Measurements from ENCODE around the gene CNOT8. TPM values are rescaled to one million over a fixed set of nuclear protein-coding genes. Genes with fewer than 3 reads are reported as not detected.

The CNOT8 gene
- total and polyA plus RNA-seq, 7 experiments from 2014 or later, result 79.8 to 198 (median 104) TPM

DNA sequence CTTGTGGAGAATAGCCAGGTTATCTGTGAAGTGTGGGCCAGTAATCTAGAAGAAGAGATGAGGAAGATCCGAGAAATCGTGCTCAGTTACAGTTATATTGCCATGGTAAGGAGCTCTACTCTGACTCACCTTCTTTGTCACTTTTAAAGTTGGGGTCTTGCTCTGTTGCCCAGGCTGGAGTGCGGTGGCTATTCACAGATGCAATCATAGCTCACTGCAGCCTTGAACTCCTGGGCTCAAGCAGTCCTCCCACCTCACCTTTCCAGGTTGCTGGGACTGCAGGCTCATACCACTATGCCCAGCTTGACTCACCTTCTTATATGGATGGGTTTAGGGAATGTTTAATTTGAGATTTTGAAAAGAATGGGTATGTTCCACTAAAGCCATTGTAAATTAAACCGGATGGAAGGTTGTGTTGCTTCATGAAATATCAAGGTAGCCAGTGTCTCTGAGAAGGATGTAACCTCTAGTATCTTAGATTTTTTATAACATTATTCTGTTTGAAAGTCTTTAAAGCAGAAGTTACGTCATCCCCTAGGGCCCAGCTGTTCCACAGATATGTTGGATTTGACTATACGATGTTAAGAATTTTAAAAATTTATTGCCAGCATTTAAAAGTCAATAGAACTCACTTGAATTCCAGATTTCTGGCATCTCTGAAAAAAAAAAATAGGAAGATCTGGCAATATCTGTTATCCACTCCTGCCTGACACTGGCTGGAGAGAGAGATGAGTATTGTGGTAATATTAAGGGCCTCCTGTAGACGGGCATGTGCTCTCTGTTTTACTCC lies 5.1 kb downstream of the CNOT8 start:
- no peaks in the 10 kb centered on the region for H3K9me3 ChIP-seq (ENCODE audit: control insufficient read depth in 2 of 3, low read length in 3 of 3)
- intact Hi-C loops (cut with micrococcal nuclease), result no loop called here
- Mint-ChIP-seq H3K27me3 (no peaks in the 10 kb centered on the region), H3K27ac (peak overlapping the region in 5 of 9 donors; percentile 36 to 99 (median 62)), H3K9me3 (peaks cover 0 to 2% (median 0%) of the 10 kb centered on the region in 11 donors), H3K4me3 (peak overlapping the region in 4 of 10 donors; percentile 13 to 92 (median 54)), H3K36me3 (peaks cover 3 to 42% (median 21%) of the 10 kb centered on the region in 5 donors), H3K4me1 (peaks cover 40 to 67% (median 61%) of the 10 kb centered on the region in 7 donors)
- no peaks in the 10 kb centered on the region for H3K27me3 ChIP-seq (ENCODE audit: control insufficient read depth in 2 of 2, insufficient read depth in 2 of 2, low read length in 2 of 2)
- H3K4me1 ChIP-seq (ENCODE audit: control insufficient read depth in 2 of 2, insufficient read depth in 2 of 2, low read length in 2 of 2), result peaks cover 20 to 33% of the 10 kb centered on the region in 2 donors
- H3K4me3 ChIP-seq (ENCODE audit: low read length), result no peak overlapping the region
- peak overlapping the region; percentile 3 for H3K27ac ChIP-seq (ENCODE audit: low read depth, low read length)
- DNase-seq (no peak), ATAC-seq (no peak)
- POLR2A ChIA-PET, result interaction anchor here (0.7 kb wide), 3 partner anchors 11 to 77 kb away, joined by 3 to 7 read pairs (median 5); partner anchors contain the start of gene MRPL22
- CTCF ChIA-PET, result no interaction called here
- peaks cover 0 to 39% (median 6%) of the 10 kb centered on the region in 3 experiments for H3K36me3 ChIP-seq (ENCODE audit: control insufficient read depth in 2 of 3, insufficient read depth in 3 of 3, low read length in 3 of 3)

DNA sequence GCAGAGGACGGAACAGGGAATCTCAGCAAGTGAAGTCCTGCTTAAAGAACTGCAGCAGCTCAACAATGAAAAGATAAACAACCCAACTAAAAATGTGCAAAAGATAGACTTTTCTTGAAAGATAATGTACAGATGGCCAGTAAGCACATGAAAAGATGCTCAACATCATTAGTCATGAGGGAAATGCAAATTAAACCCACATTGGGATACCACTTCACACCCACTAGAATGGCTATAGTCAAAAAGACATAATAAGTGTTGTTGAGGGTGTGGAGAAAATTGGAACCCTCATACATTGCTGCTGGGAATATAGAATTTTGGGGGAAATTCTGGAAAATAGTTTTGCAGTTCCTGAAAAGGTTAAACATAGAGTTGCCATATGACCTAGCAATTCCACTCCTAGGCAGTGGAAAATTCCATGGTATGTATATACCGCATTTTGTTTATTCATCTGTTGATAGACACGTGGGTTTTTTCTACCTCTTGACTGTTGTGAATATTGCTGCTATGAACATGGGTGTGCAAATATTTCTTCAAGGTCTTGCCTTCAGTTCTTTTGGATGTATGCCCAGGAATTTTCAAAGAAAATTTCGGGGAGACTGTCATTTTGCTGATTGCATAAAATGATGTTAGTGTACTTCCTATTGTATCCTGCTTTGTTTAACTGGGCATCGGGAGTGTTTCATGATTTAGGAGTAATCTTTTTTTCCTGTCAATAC lies 7.2 kb downstream of the CNOT8 start:
- ChIA-PET POLR2A (no interaction called here), CTCF (no interaction called here)
- intact Hi-C loops (cut with micrococcal nuclease), result no loop called here
- Mint-ChIP-seq H3K4me3 (no peak overlapping the region), H3K4me1 (peaks cover 35 to 59% (median 51%) of the 10 kb centered on the region in 7 donors), H3K9me3 (peaks cover 0 to 2% (median 0%) of the 10 kb centered on the region in 11 donors), H3K27ac (peak overlapping the region in 3 of 9 donors; percentile 50 to 72 (median 60)), H3K36me3 (peaks cover 3 to 50% (median 21%) of the 10 kb centered on the region in 5 donors), H3K27me3 (no peaks in the 10 kb centered on the region)
- Histone ChIP-seq H3K9me3 (ENCODE audit: control insufficient read depth in 2 of 3, low read length in 3 of 3) (no peaks in the 10 kb centered on the region), H3K36me3 (ENCODE audit: control insufficient read depth in 2 of 3, insufficient read depth in 3 of 3, low read length in 3 of 3) (peaks cover 2 to 44% (median 6%) of the 10 kb centered on the region in 3 experiments), H3K27ac (ENCODE audit: low read depth, low read length) (no peak overlapping the region), H3K27me3 (ENCODE audit: control insufficient read depth in 2 of 2, insufficient read depth in 2 of 2, low read length in 2 of 2) (no peaks in the 10 kb centered on the region), H3K4me1 (ENCODE audit: control insufficient read depth in 2 of 2, insufficient read depth in 2 of 2, low read length in 2 of 2) (peaks cover 9 to 28% of the 10 kb centered on the region in 2 donors), H3K4me3 (ENCODE audit: low read length) (no peak overlapping the region)
- ATAC-seq, result no peak
- DNase-seq, result no peak

DNA sequence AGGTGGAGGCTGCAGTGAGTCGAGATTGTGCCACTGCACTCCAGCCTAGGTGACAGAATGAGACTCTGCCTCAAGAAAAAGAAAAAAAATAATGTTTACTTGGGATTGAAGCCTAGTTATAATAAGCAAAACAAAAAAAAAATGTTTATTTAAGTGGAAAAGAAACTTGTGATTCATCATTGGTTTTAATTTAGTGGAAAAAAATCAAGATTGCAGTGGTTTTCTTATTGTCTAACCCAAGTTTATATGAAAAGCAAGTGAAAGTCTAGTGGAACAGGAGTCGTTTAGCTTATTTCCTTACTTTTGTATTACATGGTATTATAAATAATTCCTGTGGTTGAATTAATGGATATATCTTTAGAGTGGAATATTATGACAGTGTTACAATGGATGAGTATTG lies 8.4 kb downstream of the CNOT8 start:
- Histone ChIP-seq H3K4me1 (ENCODE audit: control insufficient read depth in 2 of 2, insufficient read depth in 2 of 2, low read length in 2 of 2) (peaks cover 0 to 17% of the 10 kb centered on the region in 2 donors), H3K9me3 (ENCODE audit: control insufficient read depth in 2 of 3, low read length in 3 of 3) (no peaks in the 10 kb centered on the region), H3K4me3 (ENCODE audit: low read length) (no peak overlapping the region), H3K36me3 (ENCODE audit: control insufficient read depth in 2 of 3, insufficient read depth in 3 of 3, low read length in 3 of 3) (peaks cover 9 to 56% (median 15%) of the 10 kb centered on the region in 3 experiments), H3K27me3 (ENCODE audit: control insufficient read depth in 2 of 2, insufficient read depth in 2 of 2, low read length in 2 of 2) (no peaks in the 10 kb centered on the region), H3K27ac (ENCODE audit: low read depth, low read length) (no peak overlapping the region)
- CTCF ChIA-PET, result no interaction called here
- Mint-ChIP-seq H3K4me1 (peaks cover 25 to 47% (median 42%) of the 10 kb centered on the region in 7 donors), H3K9me3 (no peaks in the 10 kb centered on the region), H3K36me3 (peaks cover 3 to 53% (median 20%) of the 10 kb centered on the region in 5 donors), H3K27me3 (no peaks in the 10 kb centered on the region), H3K4me3 (no peak overlapping the region), H3K27ac (peak overlapping the region in 4 of 9 donors; percentile 1 to 57 (median 28))
- ATAC-seq, result no peak
- POLR2A ChIA-PET, result interaction anchor here (0.7 to 1.7 kb wide), 2 partner anchors 10 to 14 kb away, joined by 3 to 6 read pairs; no protein-coding TSS in a partner anchor
- intact Hi-C loops (cut with micrococcal nuclease), result loop anchor here in 1 of 2 donors (1.0 kb wide), 1 partner anchor 8 kb away; no protein-coding TSS in a partner anchor
- DNase-seq, result no peak

DNA sequence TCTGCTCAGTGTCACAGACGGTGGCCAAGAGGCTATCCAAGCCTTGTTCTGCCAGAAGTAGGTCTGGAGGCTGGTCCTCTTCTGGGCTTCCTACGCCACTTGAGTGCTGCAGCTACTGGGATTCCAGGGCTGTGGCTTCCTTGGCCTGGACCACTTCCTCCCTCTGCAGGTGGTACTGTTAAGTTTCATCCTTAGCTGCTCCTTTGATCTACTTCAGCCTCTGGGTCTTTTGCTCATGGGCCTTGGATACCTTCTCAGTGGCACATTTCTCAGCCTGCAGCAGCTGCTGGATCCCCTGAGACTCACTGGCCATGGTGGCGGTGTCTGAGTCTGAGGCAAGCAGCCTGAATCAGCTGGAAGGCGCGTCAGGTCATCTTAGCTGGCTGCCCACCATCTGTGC lies 10.3 kb downstream of the CNOT8 start:
- Mint-ChIP-seq H3K36me3 (peaks cover 9 to 56% (median 28%) of the 10 kb centered on the region in 5 donors), H3K4me3 (no peak overlapping the region), H3K9me3 (no peaks in the 10 kb centered on the region), H3K4me1 (peaks cover 10 to 29% (median 23%) of the 10 kb centered on the region in 7 donors), H3K27ac (peak overlapping the region in 7 of 9 donors; percentile 13 to 65 (median 59)), H3K27me3 (no peaks in the 10 kb centered on the region)
- Histone ChIP-seq H3K9me3 (ENCODE audit: control insufficient read depth in 2 of 3, low read length in 3 of 3) (no peaks in the 10 kb centered on the region), H3K36me3 (ENCODE audit: control insufficient read depth in 2 of 3, insufficient read depth in 3 of 3, low read length in 3 of 3) (peaks cover 18 to 64% (median 21%) of the 10 kb centered on the region in 3 experiments), H3K27ac (ENCODE audit: low read depth, low read length) (peak overlapping the region; percentile 35), H3K4me3 (ENCODE audit: low read length) (no peak overlapping the region), H3K27me3 (ENCODE audit: control insufficient read depth in 2 of 2, insufficient read depth in 2 of 2, low read length in 2 of 2) (no peaks in the 10 kb centered on the region), H3K4me1 (ENCODE audit: control insufficient read depth in 2 of 2, insufficient read depth in 2 of 2, low read length in 2 of 2) (no peaks in the 10 kb centered on the region)
- DNase-seq (peak in 1 of 9 donors; percentile 32), ATAC-seq (peak; percentile 50)
- CTCF ChIA-PET, result interaction anchor here (1.2 kb wide), 1 partner anchor 218 kb away, joined by 4 read pairs; no protein-coding TSS in a partner anchor
- POLR2A ChIA-PET, result interaction anchor here (1.0 to 1.6 kb wide), 2 partner anchors 8 to 12 kb away, joined by 3 read pairs; no protein-coding TSS in a partner anchor
- intact Hi-C loops (cut with micrococcal nuclease), result loop anchor here (1.0 kb wide), 1 partner anchor 218 kb away; no protein-coding TSS in a partner anchor

DNA sequence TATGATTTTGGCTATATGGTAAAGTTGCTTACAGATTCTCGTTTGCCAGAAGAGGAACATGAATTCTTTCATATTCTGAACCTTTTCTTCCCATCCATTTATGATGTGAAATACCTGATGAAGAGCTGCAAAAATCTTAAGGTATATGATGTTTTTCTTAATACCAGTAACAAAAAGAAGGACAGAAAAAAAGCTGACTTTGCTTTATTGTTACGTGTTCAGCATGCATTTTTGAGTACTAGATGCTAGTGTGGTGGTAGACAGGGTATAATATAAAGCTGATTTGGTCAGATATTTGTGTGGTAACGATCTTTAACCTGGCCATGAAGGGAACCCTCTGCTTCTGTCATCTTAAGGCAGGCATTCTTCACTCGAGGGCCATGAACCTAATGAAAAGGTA lies 13.3 kb downstream of the CNOT8 start:
- no peak overlapping the region for H3K4me3 ChIP-seq (ENCODE audit: low read length)
- H3K9me3 Mint-ChIP-seq, result peaks cover 0 to 9% (median 0%) of the 10 kb centered on the region in 11 donors
- no peak overlapping the region for H3K4me3 Mint-ChIP-seq
- ChIA-PET POLR2A (no interaction called here), CTCF (interaction anchor here (0.8 kb wide), 1 partner anchor 189 kb away, joined by 3 read pairs; no protein-coding TSS in a partner anchor)
- H3K9me3 ChIP-seq (ENCODE audit: control insufficient read depth in 2 of 3, low read length in 3 of 3), result no peaks in the 10 kb centered on the region
- H3K36me3 ChIP-seq (ENCODE audit: control insufficient read depth in 2 of 3, insufficient read depth in 3 of 3, low read length in 3 of 3), result peaks cover 23 to 67% (median 30%) of the 10 kb centered on the region in 3 experiments
- intact Hi-C loops (cut with micrococcal nuclease), result no loop called here
- H3K27ac Mint-ChIP-seq, result peak overlapping the region in 1 of 9 donors; percentile 64
- no peak overlapping the region for H3K27ac ChIP-seq (ENCODE audit: low read depth, low read length)
- no peaks in the 10 kb centered on the region for H3K27me3 ChIP-seq (ENCODE audit: control insufficient read depth in 2 of 2, insufficient read depth in 2 of 2, low read length in 2 of 2)
- H3K4me1 Mint-ChIP-seq, result peaks cover 3 to 19% (median 11%) of the 10 kb centered on the region in 7 donors
- DNase-seq, result no peak
- H3K4me1 ChIP-seq (ENCODE audit: control insufficient read depth in 2 of 2, insufficient read depth in 2 of 2, low read length in 2 of 2), result no peaks in the 10 kb centered on the region
- no peak for ATAC-seq
- peaks cover 28 to 63% (median 44%) of the 10 kb centered on the region in 5 donors for H3K36me3 Mint-ChIP-seq
- no peaks in the 10 kb centered on the region for H3K27me3 Mint-ChIP-seq

DNA sequence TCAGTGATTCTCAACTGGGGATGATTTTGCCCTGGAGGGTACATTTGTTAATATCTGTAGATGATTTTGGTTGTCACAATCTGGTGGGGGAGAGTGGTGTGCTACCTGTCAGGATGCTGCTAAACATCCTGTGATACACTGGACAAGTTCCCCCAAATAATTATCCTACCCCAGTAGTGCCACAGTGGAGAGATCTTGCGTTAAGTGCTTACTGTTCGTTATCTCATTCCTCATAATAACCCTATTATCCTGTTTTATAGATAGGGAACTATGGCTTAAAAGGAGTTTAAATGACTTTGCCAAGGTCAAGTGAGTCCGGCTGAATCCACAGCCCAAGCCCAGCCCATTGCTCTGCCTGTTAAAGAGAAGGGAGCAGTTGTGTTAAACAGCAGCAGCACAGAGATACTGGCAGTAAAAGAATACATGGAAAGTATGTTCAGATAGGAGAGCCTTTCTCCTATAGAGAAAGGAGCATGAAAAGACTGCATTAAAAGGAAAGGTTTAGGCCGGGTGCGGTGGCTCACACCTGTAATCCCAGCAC lies 15.4 kb downstream of the CNOT8 start:
- peak overlapping the region in 3 of 9 donors; percentile 9 to 47 (median 21) for H3K27ac Mint-ChIP-seq
- Histone ChIP-seq H3K27me3 (ENCODE audit: control insufficient read depth in 2 of 2, insufficient read depth in 2 of 2, low read length in 2 of 2) (no peaks in the 10 kb centered on the region), H3K4me3 (ENCODE audit: low read length) (no peak overlapping the region), H3K4me1 (ENCODE audit: control insufficient read depth in 2 of 2, insufficient read depth in 2 of 2, low read length in 2 of 2) (no peaks in the 10 kb centered on the region), H3K36me3 (ENCODE audit: control insufficient read depth in 2 of 3, insufficient read depth in 3 of 3, low read length in 3 of 3) (peaks cover 23 to 67% (median 30%) of the 10 kb centered on the region in 3 experiments), H3K9me3 (ENCODE audit: control insufficient read depth in 2 of 3, low read length in 3 of 3) (peaks cover 0 to 16% (median 2%) of the 10 kb centered on the region in 3 experiments), H3K27ac (ENCODE audit: low read depth, low read length) (no peak overlapping the region)
- DNase-seq (no peak), ATAC-seq (no peak)
- intact Hi-C loops (cut with micrococcal nuclease), result no loop called here
- no peaks in the 10 kb centered on the region for H3K27me3 Mint-ChIP-seq
- ChIA-PET POLR2A (no interaction called here), CTCF (no interaction called here)
- H3K36me3 Mint-ChIP-seq, result peaks cover 30 to 67% (median 50%) of the 10 kb centered on the region in 5 donors
- H3K4me3 Mint-ChIP-seq, result no peak overlapping the region
- peaks cover 0 to 5% (median under 1%) of the 10 kb centered on the region in 7 donors for H3K4me1 Mint-ChIP-seq
- H3K9me3 Mint-ChIP-seq, result peaks cover 0 to 26% (median 9%) of the 10 kb centered on the region in 11 donors
